Lower lobe of right lung (tissue), 2 donors: ENCODE measurements around the gene TMEM123. TPM values are rescaled to one million over a fixed set of nuclear protein-coding genes. Genes with fewer than 3 reads are reported as not detected.

Experiments
- ATAC-seq, 2 donors: fragments of 200-7000 bp; cut with Tn5 transposase; one replicate each; pipeline ENCODE4 v1.9.1; 2020 to 2022; ENCODE audit warnings: mild to moderate bottlenecking in 2 of 2, moderate library complexity in 2 of 2
- DNase-seq: peaks from one replicate; pipeline ENCODE4 v3.0.0-alpha.2; 2020
- H3K27ac ChIP-seq: fragments of 200-600 bp; one replicate; pipeline ENCODE4 v1.8.0; 2022
- H3K27me3 ChIP-seq: fragments of 200-600 bp; one replicate; pipeline ENCODE4 v1.8.0; 2022; ENCODE audit warnings: low read depth
- H3K36me3 ChIP-seq: fragments of 200-600 bp; one replicate; pipeline ENCODE4 v1.8.0; 2022; ENCODE audit warnings: mild to moderate bottlenecking
- H3K4me1 ChIP-seq: fragments of 200-600 bp; one replicate; pipeline ENCODE4 v1.8.0; 2022
- H3K4me3 ChIP-seq: fragments of 200-600 bp; one replicate; pipeline ENCODE4 v1.8.0; 2022; ENCODE audit warnings: mild to moderate bottlenecking
- H3K9me3 ChIP-seq: fragments of 200-600 bp; one replicate; pipeline ENCODE4 v1.8.0; 2022
- intact Hi-C: fragments of 100-400 bp; cut with DNase I; formaldehyde crosslinking; loops from one replicate; pipeline ENCODE4 v1.11.0; 2022
- total RNA-seq: library from RNA; stranded (reverse); fragmentation: NEBNext Ultra II Directional; extraction: Animal tissue kit (Norgen Biotek cat#: 25700); gene quantifications from one replicate; pipeline ENCODE4 v1.2.1, GENCODE V29; 2021
- TF ChIP-seq, protein P1 (sequence below): fragments of 200-600 bp; IDR thresholded peaks from one replicate; pipeline ENCODE4 v1.8.0; 2022; ENCODE audit warnings: antibody characterized with exemption, mild to moderate bottlenecking
- donor health status: DM: no; HTN: yes; CAD: no; lungs with severe emphysema.

Gene TMEM123
- total RNA-seq, 1 donor from 2014 or later = 199 TPM

GRCh38 chr11:102495161-102496042, 42.8 kb upstream of the TMEM123 start:
- Histone ChIP-seq H3K36me3 (no peaks in the 10 kb centered on the region), H3K27me3 (no peaks in the 10 kb centered on the region), H3K9me3 (no peaks in the 10 kb centered on the region), H3K4me3 (no peak overlapping the region), H3K27ac (no peak overlapping the region), H3K4me1 (no peaks in the 10 kb centered on the region)
- ATAC-seq (peak; percentile 82 to 90), DNase-seq (no peak)
- intact Hi-C loops = no loop called here
- TF ChIP-seq, protein P1, sequence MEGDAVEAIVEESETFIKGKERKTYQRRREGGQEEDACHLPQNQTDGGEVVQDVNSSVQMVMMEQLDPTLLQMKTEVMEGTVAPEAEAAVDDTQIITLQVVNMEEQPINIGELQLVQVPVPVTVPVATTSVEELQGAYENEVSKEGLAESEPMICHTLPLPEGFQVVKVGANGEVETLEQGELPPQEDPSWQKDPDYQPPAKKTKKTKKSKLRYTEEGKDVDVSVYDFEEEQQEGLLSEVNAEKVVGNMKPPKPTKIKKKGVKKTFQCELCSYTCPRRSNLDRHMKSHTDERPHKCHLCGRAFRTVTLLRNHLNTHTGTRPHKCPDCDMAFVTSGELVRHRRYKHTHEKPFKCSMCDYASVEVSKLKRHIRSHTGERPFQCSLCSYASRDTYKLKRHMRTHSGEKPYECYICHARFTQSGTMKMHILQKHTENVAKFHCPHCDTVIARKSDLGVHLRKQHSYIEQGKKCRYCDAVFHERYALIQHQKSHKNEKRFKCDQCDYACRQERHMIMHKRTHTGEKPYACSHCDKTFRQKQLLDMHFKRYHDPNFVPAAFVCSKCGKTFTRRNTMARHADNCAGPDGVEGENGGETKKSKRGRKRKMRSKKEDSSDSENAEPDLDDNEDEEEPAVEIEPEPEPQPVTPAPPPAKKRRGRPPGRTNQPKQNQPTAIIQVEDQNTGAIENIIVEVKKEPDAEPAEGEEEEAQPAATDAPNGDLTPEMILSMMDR = peak; percentile 74

GRCh38 chr11:102494216-102494615, 41.7 kb upstream of the TMEM123 start:
- H3K36me3 ChIP-seq = no peaks in the 10 kb centered on the region
- no peak overlapping the region for H3K27ac ChIP-seq
- intact Hi-C loops = no loop called here
- ATAC-seq (peak; percentile 41 to 61), DNase-seq (no peak)
- no peaks in the 10 kb centered on the region for H3K9me3 ChIP-seq
- no peak overlapping the region for H3K4me3 ChIP-seq
- H3K27me3 ChIP-seq = no peaks in the 10 kb centered on the region
- no peaks in the 10 kb centered on the region for H3K4me1 ChIP-seq
- TF ChIP-seq, protein P1 = no peak

GRCh38 chr11:102493524-102493923, 41.0 kb upstream of the TMEM123 start:
- Histone ChIP-seq H3K9me3 (no peaks in the 10 kb centered on the region), H3K27ac (no peak overlapping the region), H3K27me3 (no peaks in the 10 kb centered on the region), H3K4me1 (no peaks in the 10 kb centered on the region), H3K36me3 (no peaks in the 10 kb centered on the region), H3K4me3 (no peak overlapping the region)
- DNase-seq (no peak), ATAC-seq (no peak)
- TF ChIP-seq, protein P1 = no peak
- intact Hi-C loops = no loop called here

- TF ChIP-seq, protein P1 = no peak
- no peak for DNase-seq
- no peaks in the 10 kb centered on the region for H3K9me3 ChIP-seq
- intact Hi-C loops = no loop called here
- H3K27ac ChIP-seq = no peak overlapping the region
- H3K36me3 ChIP-seq = no peaks in the 10 kb centered on the region
- no peaks in the 10 kb centered on the region for H3K4me1 ChIP-seq
- no peak for ATAC-seq
- H3K4me3 ChIP-seq = no peak overlapping the region
- H3K27me3 ChIP-seq = no peaks in the 10 kb centered on the region
Measured at GRCh38 chr11:102491969-102492368, 39.4 kb upstream of the TMEM123 start.

DNA sequence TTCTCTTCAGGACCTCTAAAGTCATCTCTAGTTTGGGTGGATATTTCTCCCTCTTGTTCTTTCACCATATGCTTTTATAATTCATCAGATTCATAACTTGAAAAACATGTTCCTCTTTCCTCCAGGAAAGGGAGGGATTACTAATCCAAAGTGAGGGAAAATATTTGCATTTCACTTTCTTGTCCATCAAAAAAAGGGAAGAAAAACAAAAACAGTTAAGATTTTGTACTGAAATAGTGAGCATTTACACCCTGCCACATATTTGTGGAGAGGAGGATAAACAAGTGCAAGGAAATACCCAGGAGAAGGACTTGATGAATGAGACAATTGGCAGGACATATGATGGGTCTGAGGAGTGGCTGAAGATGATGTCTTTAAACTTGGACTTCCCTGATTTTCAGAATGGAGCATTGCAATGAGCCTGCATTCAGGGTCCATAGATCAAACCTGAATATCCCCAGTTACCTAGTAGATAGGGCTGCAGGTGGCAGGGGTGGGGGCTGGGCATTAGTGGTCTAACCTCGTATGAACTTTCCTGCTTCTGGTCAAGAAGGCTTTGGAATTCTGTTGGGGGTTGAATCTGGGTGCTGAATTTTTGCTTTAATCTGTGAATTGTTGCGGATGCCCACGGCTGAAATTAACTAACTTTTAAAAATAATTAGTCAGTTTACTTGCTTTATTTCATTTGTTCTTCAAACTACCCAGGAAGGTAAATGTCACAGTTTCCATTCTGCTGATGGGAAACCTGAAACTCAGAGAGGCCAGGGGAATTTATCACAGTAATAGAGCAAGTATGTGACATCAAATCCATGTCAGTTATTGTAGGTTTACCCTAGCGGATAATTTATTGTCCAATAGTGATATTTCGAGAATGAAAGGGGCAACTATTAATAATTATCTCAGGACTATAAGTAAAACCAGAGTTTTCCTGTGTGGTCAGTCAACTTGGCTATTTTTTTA, 36.9 kb upstream of the TMEM123 start:
- DNase-seq (no peak), ATAC-seq (no peak)
- H3K27ac ChIP-seq = no peak overlapping the region
- no peaks in the 10 kb centered on the region for H3K4me1 ChIP-seq
- no peak overlapping the region for H3K4me3 ChIP-seq
- intact Hi-C loops = no loop called here
- no peaks in the 10 kb centered on the region for H3K27me3 ChIP-seq
- TF ChIP-seq, protein P1 = no peak
- no peaks in the 10 kb centered on the region for H3K36me3 ChIP-seq
- H3K9me3 ChIP-seq = no peaks in the 10 kb centered on the region
